Duodenal mucosa (tissue), 2 donors: Measurements from ENCODE around the gene CTBP2.
"Not testable (repeated sequence)": the region's sequence is repeated elsewhere in the genome, so short reads cannot be mapped to it uniquely, and the experiment has no call there.

Experiments
- H3K27ac ChIP-seq: one replicate; pipeline ENCODE4 v1.7.0; 2013; ENCODE audit warnings: low read depth, low read length
- H3K27me3 ChIP-seq, 2 donors: one replicate each; pipeline ENCODE4 v1.7.0; 2013; ENCODE audit warnings: low read length in 2 of 2, control low read depth in 1 of 2; ENCODE audit not compliant: insufficient read depth in 2 of 2, control insufficient read depth in 1 of 2
- H3K36me3 ChIP-seq, 2 donors: one replicate each; pipeline ENCODE4 v1.7.0; 2013; ENCODE audit warnings: low read length in 2 of 2, control low read depth in 1 of 2; ENCODE audit not compliant: insufficient read depth in 2 of 2, control insufficient read depth in 1 of 2
- H3K4me1 ChIP-seq, 2 donors: one replicate each; pipeline ENCODE4 v1.7.0; 2013; ENCODE audit warnings: low read length in 2 of 2, control low read depth in 1 of 2; ENCODE audit not compliant: insufficient read depth in 2 of 2, control insufficient read depth in 1 of 2
- H3K4me3 ChIP-seq, 2 donors: one replicate each; pipeline ENCODE4 v1.7.0; 2013; ENCODE audit warnings: low read length in 2 of 2, low read depth in 1 of 2
- H3K9ac ChIP-seq, 2 donors: one replicate each; pipeline ENCODE4 v1.7.0; 2013; ENCODE audit warnings: low read length in 2 of 2, low read depth in 1 of 2
- H3K9me3 ChIP-seq, 2 donors: one replicate each; pipeline ENCODE4 v1.7.0; 2013; ENCODE audit warnings: low read length in 2 of 2, control low read depth in 1 of 2; ENCODE audit not compliant: control insufficient read depth in 1 of 2

Gene CTBP2

GRCh38 chr10:125186431-125187170 lies 26.2 kb upstream of the CTBP2 start:
- Histone ChIP-seq H3K4me1 (no peaks in the 10 kb centered on the region), H3K36me3 (no peaks in the 10 kb centered on the region), H3K27ac (no peak overlapping the region), H3K9me3 (no peaks in the 10 kb centered on the region), H3K9ac (no peak overlapping the region), H3K4me3 (no peak overlapping the region), H3K27me3 (no peaks in the 10 kb centered on the region)

- H3K9ac ChIP-seq, H3K9me3 ChIP-seq, H3K36me3 ChIP-seq, H3K4me3 ChIP-seq, H3K27ac ChIP-seq, H3K4me1 ChIP-seq: not testable (repeated sequence)
- H3K27me3 ChIP-seq: peaks cover 0 to 10% of the 10 kb centered on the region in 2 donors
Measured at GRCh38 chr10:125179107-125179506, 18.7 kb upstream of the CTBP2 start.

GRCh38 chr10:125177641-125178640 lies 17.6 kb upstream of the CTBP2 start:
- no peak overlapping the region for H3K4me3 ChIP-seq
- H3K27ac ChIP-seq: no peak overlapping the region
- peaks cover 0 to 11% of the 10 kb centered on the region in 2 donors for H3K27me3 ChIP-seq
- no peaks in the 10 kb centered on the region for H3K4me1 ChIP-seq
- H3K9ac ChIP-seq: no peak overlapping the region
- H3K9me3 ChIP-seq: no peaks in the 10 kb centered on the region
- no peaks in the 10 kb centered on the region for H3K36me3 ChIP-seq

GRCh38 chr10:125175807-125176206 lies 15.4 kb upstream of the CTBP2 start:
- H3K9ac ChIP-seq: no peak overlapping the region
- H3K9me3 ChIP-seq: no peaks in the 10 kb centered on the region

GRCh38 chr10:125174360-125174759 lies 14.0 kb upstream of the CTBP2 start:
- Histone ChIP-seq H3K9me3 (no peaks in the 10 kb centered on the region), H3K9ac (no peak overlapping the region), H3K4me1 (no peaks in the 10 kb centered on the region), H3K27ac (no peak overlapping the region), H3K4me3 (no peak overlapping the region), H3K36me3 (no peaks in the 10 kb centered on the region), H3K27me3 (peaks cover 0 to 11% of the 10 kb centered on the region in 2 donors)

More at GRCh38 chr10:125175807-125176206, 15.4 kb upstream of the CTBP2 start:
- no peak overlapping the region for H3K27ac ChIP-seq
- H3K4me3 ChIP-seq: no peak overlapping the region
- H3K36me3 ChIP-seq: no peaks in the 10 kb centered on the region
- no peaks in the 10 kb centered on the region for H3K4me1 ChIP-seq
- H3K27me3 ChIP-seq: peaks cover 0 to 11% of the 10 kb centered on the region in 2 donors

GRCh38 chr10:125172694-125173093 lies 12.3 kb upstream of the CTBP2 start:
- H3K4me3 ChIP-seq: no peak overlapping the region
- H3K9me3 ChIP-seq: no peaks in the 10 kb centered on the region

GRCh38 chr10:125171402-125172306 lies 11.3 kb upstream of the CTBP2 start:
- peaks cover 0 to 11% of the 10 kb centered on the region in 2 donors for H3K27me3 ChIP-seq
- H3K4me3 ChIP-seq: no peak overlapping the region
- no peak overlapping the region for H3K27ac ChIP-seq
- H3K9ac ChIP-seq: no peak overlapping the region
- no peaks in the 10 kb centered on the region for H3K9me3 ChIP-seq
- H3K36me3 ChIP-seq: no peaks in the 10 kb centered on the region
- no peaks in the 10 kb centered on the region for H3K4me1 ChIP-seq

More at GRCh38 chr10:125172694-125173093, 12.3 kb upstream of the CTBP2 start:
- peaks cover 0 to 11% of the 10 kb centered on the region in 2 donors for H3K27me3 ChIP-seq
- no peaks in the 10 kb centered on the region for H3K4me1 ChIP-seq
- no peaks in the 10 kb centered on the region for H3K36me3 ChIP-seq
- H3K27ac ChIP-seq: no peak overlapping the region
- no peak overlapping the region for H3K9ac ChIP-seq

- H3K27me3 ChIP-seq: peaks cover 0 to 6% of the 10 kb centered on the region in 2 donors
- no peaks in the 10 kb centered on the region for H3K9me3 ChIP-seq
- H3K9ac ChIP-seq: no peak overlapping the region
- H3K4me3 ChIP-seq: no peak overlapping the region
- H3K27ac ChIP-seq: no peak overlapping the region
- H3K4me1 ChIP-seq: no peaks in the 10 kb centered on the region
- no peaks in the 10 kb centered on the region for H3K36me3 ChIP-seq
Measured at GRCh38 chr10:125169915-125170314, 9.6 kb upstream of the CTBP2 start.

- Histone ChIP-seq H3K9me3 (no peaks in the 10 kb centered on the region), H3K9ac (no peak overlapping the region), H3K27ac (no peak overlapping the region), H3K27me3 (peaks cover 0 to 3% of the 10 kb centered on the region in 2 donors), H3K4me3 (no peak overlapping the region), H3K36me3 (no peaks in the 10 kb centered on the region), H3K4me1 (no peaks in the 10 kb centered on the region)
Measured at GRCh38 chr10:125169279-125169678, 8.9 kb upstream of the CTBP2 start.
